Stimulated activated CD4-positive, alpha-beta T cell treated with anti-CD3 and anti-CD28 coated beads, Interleukin-2, amount 100 ng/mL, for 48 hours (primary cell): Measurements from ENCODE around the gene EVL.
A peak's percentile ranks its signal among the peaks of the same experiment; 100 is the strongest.
"Not testable (repeated sequence)": the region's sequence is repeated elsewhere in the genome, so short reads cannot be mapped to it uniquely, and the experiment has no call there.

ENCODE experiments used
- DNase-seq, 2 donors: peaks; one replicate each; pipeline ENCODE4 v3.0.0-alpha.2; 2020

EVL gene

DNA sequence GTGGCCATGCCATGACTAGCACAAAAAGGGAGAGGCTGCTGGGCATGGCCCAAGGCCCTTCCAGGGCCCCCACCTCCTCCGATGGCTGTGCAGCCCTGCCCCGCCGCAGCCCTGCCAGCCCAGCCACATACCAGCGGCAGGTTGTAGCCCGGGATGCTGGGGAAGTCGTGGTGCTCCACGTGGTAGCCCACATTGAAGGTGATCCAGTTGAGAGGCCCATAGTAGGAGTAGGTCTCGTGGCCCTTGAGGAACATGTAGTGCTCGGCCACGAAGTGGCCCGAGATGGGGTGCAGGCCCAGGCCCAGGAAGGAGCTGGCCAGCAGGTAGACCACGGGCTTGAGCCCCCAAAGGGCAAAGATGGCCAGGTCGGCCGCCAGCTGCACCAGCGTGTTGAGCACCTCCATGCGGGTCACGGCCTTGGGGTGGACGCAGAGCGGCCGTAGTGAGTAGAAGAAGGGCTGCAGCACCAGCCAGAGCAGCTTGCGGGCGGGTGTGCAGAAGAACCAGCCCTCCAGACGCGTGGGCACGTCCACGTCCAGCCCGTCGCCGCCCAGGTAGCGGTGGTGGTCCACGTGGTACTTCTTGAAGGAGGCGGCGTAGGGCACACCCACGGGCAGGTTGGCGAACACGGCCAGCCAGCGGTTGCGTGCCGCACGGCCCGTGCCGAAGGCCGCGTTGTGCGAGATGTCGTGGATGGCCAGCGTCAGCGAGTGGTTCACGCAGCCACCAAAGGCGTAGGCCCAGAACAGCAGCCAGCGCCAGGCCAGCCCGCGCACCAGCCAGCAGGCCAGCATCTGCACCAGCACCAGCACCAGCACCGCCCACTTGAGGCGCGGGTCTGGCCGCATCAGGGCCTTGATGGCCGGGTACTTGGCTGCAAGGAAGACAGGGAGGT is 83.9 kb downstream of the EVL start:
- no peak for DNase-seq

DNA sequence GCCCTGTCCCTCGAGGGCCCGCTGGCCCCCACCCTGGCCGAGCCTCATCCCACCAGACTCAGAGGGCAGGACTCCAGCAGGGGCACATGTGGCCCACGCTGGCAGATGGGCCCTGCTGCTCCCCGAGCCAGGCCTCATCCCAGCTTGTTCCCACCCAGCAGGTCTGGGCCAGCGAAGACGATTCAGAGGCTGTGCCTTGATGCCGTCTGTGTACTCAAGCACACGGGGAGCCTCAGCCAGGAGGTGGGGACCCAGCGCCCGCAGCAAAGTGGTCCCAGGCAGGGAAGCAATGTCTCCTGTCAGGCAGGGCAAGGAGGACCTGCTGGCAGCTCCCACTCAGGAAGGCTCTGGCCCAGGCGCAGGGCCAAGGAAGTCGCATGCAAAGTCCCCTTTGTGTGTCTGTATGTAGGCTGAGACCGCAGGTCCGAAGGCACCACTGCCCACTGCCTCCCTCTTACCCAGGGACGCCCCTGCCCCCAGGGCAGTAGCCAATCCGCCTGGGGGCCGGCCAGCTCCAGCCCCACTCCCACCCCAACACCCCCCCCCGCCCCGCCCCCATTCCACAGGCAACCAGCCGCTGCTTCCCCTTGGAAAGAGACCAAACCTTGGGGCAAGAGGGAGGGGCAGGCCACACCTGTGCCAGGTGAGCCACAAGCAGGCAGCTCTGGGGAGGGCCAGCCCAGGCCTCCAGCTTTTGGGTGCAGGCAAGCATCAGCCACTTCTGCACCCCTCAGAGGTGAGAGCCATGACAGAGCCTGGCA is 84.8 kb downstream of the EVL start:
- DNase-seq, result no peak

DNA sequence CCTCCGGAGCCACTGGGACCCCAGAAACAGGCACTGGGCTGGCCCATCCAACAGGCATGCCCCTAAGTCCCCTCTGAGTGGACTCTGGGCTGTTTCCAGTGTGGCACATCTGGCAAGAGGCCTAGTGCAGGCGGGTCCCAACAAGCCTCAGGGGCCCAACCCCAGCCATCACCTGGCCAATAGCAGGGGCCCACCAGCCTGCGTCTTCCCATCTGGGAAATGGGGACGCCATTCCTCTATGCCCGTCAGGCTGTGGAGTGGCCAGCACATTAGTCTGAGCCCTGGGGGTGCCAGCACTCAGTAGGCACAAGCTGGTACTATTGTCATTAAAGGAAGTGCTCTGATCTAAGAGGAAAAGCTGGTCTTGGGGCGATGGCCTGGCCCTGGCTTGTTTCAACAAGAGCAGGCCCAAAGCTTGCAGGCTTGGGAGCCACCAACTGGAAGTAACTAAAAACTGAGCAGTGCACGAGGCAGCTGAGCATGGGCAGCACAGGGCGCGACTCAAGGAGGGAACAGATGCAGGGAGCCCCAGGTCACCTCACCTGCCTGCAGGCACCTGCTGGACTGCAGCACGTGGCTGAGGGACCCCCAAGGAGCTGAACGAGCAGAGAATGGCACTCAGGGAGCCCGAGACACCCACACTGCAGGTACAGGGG is 85.8 kb downstream of the EVL start:
- DNase-seq, result no peak

DNA sequence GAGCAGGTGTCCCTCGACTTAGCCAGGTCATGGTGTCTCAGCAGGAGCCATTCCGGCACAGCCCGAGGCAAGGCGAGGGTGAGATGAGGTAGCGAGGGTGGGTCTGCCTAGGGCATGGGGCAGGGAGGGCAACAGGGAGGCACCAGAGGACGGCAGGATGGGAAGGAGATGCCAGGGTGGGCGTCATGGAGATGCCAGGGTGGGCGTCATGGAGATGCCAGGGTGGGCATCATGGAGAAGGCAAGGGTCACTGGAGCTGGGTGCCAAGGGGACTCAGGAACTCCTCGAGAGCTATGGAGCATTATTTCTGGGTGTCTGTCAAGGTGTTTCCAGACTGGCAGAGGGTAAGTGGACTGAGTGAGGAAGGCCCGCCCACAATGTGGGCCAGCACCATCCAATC is 86.9 kb downstream of the EVL start:
- DNase-seq, result no peak

DNA sequence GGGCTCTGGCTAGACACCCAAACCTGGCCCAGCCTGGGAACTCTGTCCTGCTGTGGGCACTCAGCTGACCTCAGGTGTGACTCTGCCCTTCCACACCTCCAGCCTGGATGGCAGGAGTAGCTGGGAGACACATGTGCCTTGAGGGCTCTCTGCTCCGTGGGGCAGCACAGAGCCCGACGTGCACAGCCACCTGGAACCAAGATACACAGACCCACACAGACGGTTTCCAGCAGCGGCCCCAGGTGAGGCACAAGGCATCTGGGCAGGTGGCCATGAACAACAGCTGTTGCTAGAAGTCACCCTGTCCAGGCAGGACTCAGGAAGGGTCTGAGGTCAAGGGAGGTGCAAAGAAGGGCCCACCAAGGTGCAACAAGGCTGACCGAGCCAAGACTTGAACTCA is 88.3 kb downstream of the EVL start:
- no peak for DNase-seq

DNA sequence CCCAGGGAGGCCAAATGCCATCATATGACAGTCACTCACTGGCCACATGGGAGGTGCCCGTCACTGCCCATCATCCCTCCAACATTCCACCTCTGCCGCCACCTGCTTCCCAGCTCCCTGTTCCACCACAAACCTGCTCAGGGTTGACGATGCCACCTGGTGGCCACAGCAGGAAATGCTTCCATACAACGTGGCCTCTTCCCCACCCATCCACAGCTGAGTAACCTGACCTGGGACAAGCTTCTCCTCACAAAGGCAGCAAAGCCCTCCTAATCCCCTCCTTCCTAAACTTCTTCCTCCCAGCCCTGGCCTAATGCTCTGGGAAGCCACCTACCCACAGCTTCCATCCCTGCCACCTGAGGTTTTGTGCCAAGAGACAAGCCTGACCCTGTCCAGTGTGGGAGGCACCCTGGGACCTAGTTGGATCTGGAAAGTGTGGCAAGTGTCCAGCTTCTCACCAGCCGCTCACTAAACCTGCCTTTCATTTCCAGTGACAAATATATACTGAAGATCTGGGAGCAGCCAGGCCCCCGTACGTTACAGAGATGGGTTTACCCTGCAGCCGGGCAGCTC is 89.9 kb downstream of the EVL start:
- peak; percentile 52 to 60 for DNase-seq

DNA sequence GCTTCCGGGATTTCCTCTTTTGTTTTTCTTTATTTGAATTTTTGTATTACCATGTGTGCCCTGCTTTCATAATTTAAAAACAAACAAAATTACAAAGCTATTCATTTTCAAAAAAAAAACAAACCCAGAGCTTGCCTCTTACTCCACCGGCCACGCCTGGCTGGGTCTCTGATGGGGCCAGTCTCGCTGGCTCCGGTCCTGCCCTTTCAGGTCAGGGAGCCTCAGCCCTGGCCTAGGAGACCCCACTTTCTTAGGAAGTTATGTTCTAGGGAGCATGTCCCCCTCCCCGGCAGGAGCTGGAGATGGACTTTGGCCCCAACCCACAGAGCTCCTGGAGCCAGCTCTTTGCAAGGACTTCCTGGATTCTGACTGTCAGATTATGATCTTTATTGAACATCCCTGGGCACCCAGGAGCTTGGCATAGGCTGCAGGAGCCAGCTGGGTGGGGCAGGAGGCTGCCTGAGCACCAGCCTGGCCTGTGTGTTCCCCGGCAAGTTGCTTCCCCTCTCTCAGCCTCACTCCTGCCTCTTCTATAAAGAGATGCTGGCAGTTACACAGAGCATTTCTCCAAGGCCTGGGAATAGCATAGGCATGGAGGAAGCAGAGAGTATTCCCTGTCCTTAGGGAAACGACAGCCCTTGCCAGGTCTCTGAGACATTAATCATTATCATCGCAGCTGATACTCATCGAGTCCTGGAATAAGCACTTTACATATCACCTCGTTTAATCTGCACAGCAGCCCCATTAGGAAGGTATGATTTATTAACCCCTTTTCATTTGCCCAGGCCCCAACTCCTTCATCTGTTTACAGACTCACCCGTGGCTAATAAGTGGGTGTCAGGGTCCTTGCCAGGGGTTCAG is 90.8 kb downstream of the EVL start:
- no peak for DNase-seq

DNA sequence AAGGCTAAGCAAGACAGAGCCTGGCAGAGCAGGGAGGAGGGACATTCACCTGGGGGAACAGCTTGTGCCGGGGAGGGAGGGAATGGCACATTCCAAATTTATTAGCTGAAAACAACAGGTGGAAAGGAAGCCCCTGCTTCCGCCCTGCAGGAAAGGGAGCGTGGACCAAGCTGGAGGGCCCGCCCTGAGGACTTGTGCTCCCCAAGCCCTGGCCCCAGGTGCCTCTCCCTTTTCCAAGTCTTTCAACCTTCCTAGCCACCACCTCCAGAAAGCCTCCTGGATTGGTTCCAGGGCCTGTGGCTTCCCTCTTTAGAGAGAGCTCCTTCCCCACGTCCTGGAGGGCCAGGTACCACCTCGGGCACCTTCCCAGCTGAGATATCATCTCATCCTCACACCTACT is 91.6 kb downstream of the EVL start:
- DNase-seq, result no peak

DNA sequence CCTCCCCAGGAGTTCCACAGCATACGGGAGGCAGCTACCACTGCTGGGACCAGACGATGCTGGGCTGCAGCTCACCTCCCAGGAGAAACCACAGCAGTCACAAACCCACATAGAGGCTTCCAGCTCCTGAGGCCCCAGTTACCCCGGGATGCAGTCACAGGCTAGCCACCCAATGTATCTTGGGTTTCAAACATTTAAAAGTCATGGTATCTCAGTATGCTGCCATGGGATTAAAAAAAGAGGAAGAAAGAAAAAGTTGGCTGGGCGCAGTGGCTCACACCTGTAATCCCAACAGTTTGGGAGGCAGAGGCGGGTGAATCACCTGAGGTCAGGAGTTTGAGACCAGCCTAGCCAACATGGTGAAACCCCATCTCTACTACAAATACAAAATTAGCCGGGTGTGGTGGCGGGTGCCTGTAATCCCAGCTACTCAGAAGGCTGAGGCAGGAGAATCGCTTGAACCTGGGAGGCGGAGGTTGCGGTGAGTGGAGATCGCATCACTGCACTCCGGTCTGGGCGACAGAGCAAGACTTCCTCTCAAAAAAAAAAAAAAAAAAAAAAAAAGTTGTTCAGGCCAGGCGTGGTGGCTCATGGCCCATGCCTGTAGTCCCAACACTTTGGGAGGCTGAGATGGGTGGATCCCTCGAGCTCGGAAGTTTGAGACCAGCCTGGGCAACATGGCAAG is 92.5 kb downstream of the EVL start:
- DNase-seq, result not testable (repeated sequence)

DNA sequence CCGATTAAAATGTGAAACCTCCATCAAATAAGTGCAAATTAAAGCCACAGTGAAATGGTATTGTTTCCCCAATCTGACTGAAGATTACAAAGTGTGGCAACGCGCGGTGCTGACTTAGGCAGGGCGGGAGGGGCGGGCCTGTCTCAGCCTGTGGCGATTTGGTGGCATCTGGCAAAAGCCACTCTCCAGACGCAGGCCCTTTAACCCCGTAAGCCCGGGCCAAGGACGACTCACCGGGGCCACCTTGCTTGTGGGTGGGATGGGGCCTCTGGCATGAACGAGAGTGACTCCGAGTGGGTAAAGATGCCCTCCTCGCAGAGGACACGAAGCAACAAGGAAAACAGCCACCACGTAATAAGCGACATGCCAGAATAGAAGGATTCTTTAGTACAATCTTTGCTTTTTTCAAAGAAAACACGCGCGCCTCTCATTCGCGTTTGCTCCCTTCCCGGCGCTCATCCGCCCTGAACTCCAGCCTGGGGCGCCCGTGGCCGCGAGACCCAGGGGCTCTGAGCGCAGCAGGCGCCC is 93.4 kb downstream of the EVL start:
- DNase-seq, result no peak

DNA sequence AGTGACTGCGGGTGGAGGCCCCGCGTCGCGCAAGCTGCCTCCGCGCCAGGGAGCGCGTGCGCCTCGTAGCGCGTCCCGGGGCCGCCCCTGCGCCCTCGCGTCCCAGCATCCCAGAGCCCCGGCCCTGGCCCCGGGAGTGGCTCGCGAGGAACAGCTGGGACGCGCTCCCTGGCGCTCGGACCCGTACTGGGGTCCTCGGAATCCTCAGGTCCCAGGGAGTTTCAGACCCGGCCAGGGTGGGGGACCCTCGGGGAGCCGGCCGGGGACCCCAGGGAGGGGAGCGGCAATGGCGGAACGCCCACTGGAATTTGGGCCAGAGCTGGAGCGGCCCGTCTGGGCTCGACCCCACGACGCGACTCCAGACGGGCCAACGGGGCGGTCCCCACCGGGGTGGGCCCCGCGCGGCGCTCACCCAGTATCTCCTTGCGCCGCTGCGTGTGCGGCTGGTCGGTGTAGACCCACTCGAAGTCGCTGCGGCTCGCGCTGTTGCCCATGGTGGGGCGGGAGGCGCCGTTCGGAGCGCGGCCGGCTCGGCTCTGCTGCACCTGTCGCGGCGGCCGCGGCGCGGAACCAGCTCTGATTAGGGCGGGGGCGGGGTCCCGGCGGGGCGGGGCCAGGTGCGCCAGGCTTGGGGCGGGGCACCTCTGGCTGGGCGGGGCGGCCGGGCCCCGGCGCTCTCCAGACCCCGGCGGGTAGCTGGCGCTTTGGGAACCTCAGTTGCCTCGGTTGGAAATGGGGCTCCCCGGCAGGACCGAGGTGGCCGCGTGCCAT is 94.1 kb downstream of the EVL start, which contains the start of gene DEGS2:
TSS of gene DEGS2 (minus strand) at position 552 of the 771 bp plus-strand sequence. CDS start at position 494, 58 bp downstream.
- DNase-seq, result peak; percentile 52 to 66

DNA sequence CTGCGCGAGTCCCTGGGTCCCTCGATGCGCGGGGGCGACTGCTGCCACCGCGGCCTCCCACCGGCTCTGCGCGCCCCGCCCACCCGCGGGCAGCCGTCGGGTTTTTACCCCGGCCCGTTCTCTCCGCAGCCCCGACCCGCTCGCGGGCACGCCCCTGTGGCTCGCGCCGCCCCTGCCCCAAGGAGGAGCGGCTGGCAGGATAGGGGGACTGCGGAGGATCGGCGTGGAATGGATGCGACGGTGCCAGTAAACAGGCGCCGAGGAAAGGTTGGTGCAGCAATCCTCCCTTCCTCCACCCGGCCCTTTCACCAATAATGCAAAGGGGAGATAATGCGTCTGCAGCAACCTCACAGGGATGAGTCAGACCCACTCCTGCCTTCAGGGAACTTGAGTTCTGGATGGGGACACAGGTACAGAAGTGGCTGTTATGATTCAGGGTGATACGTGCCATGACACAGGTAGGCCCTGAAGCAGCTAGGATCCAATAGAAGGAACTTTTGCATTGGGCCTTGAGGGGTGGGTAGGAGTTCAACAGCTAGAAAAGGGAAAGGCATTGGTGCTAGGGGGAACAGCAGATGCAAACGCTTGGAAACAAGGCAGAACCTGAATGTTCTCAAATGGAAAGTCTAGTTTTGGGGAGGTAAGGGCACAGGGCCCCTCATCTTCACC is 94.8 kb downstream of the EVL start:
- no peak for DNase-seq

DNA sequence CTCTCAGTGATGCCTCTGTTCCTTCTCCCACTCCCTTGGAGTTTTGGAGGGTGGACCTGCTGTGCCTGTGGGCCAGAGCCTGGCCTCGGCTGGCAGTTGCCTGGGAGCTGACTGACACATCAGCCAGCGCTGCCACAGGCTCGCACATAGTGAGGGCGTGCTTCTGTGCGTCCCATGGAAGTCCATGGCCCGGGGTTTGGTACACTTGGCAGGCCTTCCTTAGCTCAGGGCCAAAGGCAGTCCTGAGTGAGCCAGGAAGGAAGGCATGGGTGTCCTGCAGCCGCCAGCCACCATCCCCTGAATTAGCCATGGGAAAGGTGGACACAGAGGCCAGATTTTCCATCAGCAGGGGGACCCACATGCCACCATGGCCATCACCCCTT is 95.3 kb downstream of the EVL start:
- no peak for DNase-seq

DNA sequence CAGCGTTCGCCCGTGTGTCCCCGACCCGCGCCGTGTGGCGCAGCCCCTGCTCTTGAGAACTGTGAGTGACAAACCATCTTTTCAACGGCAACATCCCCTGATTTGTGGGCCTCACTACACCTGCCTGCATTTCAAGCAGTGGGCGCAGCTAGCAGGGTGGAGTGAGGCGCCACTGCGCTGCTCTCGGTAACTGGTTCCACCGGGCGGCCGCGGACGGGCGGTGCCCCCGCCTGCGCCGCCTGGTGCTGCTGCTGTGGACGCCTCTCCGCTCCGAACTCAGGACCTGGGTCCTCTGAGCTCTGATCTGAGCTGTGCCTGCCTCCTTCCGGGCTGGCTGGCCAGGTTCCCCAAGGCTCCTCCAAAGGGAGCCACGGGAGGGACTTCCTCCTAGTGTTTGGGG is 100.2 kb downstream of the EVL start:
- DNase-seq, result no peak

DNA sequence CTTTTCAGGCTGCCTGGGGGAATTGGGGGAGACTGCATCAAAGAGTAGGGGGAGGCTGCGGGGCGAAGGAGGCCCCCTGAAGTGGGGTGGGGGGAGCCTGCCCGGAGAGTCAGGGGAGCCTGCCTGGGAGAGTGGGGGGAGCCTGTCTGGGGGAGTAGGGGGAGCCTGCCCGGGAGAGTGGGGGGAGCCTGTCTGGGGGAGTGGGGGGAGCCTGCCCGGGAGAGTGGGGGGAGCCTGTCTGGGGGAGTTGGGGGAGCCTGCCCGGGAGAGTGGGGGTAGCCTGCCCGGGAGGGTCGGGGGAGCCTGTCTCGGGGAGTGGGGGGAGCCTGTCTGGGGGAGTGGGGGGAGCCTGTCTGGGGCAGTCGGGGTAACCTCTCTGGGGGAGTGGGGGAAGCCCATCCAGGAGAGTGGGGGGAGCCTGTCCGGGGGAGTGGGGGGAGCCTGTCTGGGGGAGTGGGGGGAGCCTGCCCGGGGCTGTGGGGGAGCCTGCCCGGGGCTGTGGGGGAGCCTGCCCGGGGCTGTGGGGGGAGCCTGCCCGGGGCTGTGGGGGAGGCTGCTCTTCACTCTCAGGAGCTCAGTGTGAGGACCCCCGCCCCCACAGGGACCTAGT is 100.7 kb downstream of the EVL start:
- DNase-seq, result no peak

DNA sequence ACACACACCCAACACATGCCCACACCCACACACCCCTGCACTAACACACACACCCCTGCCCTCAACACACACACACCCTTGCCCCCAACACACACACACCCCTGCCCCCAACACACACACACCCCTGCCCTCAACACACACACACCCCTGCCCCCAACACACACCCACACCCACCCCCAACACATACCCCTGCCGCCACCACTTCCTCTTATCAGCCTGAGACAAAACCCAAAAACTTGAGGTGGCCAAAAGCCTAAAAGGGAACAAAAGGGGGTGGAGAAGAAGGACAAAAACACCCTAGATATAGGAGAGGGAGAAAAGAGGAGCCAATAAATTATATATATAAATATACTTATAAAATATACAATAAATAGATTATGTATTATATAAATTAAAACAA is 103.3 kb downstream of the EVL start:
- DNase-seq, result no peak

DNA sequence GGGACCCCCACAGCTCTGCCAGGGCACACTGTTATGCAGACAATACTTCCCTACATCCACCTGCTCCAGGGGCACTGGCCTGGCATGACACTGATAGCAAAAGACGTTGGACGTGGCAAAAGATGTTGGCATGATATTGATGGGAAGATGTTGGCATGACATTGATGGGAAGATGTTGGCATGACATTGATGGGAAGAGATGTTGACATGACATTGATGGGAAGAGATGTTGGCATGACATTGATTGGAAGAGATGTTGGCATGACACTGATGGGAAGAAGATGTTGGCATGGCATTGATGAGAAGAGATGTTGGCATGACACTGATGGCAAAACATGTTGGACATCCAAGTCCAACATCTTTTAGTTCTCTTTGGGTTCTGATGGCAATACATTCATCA is 105.7 kb downstream of the EVL start:
- no peak for DNase-seq

DNA sequence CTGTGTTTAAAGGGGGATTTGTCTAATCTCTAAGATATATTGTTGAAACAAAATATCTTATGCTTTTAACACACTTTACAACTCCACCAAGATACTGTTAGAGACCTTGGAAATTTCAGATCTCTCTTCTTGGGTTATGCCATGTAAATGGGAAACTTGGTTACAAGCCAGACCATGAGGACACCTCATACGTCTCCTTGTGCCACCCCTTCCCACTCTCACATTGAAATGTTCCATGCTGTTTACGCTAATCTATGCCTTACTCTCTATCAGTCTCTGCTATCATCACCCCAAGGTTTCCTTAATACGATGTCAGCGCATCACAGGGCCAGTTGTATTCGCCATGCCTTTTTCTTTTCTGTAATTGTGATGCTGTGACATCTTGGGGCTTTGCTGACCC is 107.6 kb downstream of the EVL start:
- no peak for DNase-seq

DNA sequence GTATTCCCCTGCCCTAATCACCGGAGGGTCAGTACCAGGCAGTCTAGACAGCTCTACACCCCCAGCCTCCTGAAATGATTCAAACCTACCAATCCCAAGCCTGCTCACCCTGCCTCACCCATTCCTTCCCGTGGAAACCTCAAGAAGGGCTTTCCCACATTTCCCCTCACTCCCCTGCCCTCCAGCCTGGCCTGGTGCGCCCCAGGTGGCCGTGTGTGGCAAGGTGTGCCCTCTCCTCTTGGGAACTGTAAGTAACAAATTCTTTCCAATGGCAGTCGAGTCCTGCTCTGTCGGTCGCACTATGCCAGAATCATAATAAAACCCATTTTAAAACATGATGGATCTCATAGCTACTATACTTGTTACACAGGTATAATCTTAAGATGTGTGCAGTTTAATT is 108.1 kb downstream of the EVL start:
- DNase-seq, result no peak
